Measurements from ENCODE around the gene PMAIP1. TPM values are rescaled to one million over a fixed set of nuclear protein-coding genes. Genes with fewer than 3 reads are reported as not detected.
"Not testable (repeated sequence)": the region's sequence is repeated elsewhere in the genome, so short reads cannot be mapped to it uniquely, and the experiment has no call there.

PMAIP1 gene
- total RNA-seq, result 10 to 100 TPM; 68.7 to 93.0 (median 79.7) TPM

DNA sequence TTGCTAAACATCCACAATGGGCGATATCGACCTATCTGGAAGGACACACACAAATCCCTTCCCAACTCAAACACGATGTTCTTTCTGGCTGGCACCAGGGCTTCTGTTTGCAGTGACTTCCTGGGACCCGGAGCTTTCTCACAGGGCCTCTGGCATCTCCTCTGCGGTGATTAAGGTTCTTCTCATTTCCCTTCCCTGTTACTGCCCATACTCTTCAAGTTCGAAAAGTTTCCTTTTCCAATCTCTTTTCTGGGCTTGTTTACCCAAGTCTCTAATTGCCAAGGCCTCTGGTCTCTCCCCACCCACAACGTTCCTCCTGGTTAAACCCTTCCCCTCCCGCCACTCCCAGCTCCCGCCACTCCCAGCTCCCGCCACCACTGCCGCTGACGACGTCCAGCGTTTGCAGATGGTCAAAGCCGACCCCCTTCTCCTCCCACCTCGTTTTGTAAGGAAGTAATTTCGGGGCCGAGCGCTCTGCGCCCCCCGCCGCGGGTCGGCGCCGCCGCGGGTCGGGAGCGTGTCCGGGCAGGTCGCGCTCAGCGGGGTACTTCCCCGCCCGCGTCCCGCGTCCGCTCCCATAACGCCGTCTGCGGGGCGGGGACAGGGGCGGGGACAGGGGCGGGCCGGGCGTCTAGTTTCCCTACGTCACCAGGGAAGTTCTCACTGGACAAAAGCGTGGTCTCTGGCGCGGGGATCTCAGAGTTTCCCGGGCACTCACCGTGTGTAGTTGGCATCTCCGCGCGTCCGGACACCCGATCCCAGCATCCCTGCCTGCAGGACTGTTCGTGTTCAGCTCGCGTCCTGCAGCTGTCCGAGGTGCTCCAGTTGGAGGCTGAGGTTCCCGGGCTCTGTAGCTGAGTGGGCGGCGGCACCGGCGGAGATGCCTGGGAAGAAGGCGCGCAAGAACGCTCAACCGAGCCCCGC is at the start of gene PMAIP1:
Gene PMAIP1 (plus strand): TSS at position 699 of the 924 bp plus-strand sequence. CDS start 182 bp downstream, at position 881.
- Mint-ChIP-seq H3K36me3 (ENCODE audit: insufficient read depth) (peaks cover 28% of the 10 kb centered on the region), H3K27me3 (ENCODE audit: low read depth) (no peaks in the 10 kb centered on the region), H3K4me1 (ENCODE audit: low read depth) (peaks cover 31% of the 10 kb centered on the region), H3K4me3 (peak within 1 kb of the TSS; percentile 95), H3K9me3 (no peaks in the 10 kb centered on the region)
- DNase-seq (peak; percentile 85), ATAC-seq (peak; percentile 78 to 81)

DNA sequence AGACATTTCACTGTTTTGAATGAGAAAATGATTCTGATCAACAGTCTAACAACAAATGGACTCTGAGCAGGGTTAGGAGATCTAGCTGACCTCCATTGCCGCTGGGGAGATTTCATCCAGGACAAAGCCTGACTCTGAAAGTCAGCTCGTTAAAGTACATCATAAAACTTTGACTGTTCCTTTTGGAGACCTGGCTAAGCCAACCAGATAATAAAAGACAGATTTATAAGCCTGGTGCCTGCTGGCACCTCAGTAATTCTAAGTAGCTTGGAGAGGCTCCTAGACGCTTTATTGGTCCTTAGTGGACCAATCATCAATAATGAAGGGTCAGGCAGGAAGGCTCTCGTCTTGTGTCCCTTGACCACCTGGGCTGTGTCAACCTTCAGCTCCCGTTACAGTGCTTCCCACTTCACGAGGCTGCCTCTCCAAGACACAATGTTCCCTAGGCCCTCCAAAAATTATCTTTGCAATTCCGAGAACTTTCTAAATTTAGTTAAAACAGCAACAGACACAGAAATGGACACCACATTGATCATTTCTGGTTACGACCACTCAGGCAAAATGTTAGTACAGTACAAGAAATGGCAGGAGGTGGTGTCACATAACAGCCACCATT is 47.9 kb upstream of the PMAIP1 start:
- no peak for ATAC-seq
- H3K36me3 Mint-ChIP-seq (ENCODE audit: insufficient read depth), result no peaks in the 10 kb centered on the region
- H3K27me3 Mint-ChIP-seq (ENCODE audit: low read depth), result no peaks in the 10 kb centered on the region
- H3K4me1 Mint-ChIP-seq (ENCODE audit: low read depth), result peaks cover 14% of the 10 kb centered on the region
- H3K4me3 Mint-ChIP-seq, result no peak overlapping the region
- DNase-seq, result no peak
- H3K9me3 Mint-ChIP-seq, result no peaks in the 10 kb centered on the region

DNA sequence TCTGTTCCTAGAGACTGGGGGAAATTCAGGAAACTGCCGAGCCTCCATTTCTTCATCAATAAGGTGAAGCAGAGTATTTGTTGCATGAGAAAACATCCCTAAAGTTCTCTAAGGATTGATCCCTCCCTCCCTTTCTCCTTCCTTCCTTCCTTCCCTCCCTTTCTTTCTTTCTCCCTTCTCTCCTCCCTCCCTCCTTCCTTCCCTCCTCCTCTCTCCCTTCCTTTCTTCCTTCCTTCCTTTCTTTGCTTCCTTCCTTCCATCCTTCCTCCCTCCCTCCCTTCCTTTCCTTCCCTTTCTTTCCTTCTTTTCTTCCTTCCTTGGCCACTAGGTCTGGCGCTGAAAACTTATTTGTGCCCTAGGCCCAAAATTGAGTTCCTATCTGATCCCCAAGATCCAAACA is 47.2 kb upstream of the PMAIP1 start:
- ATAC-seq (no peak), DNase-seq (no peak)
- no peaks in the 10 kb centered on the region for H3K9me3 Mint-ChIP-seq
- H3K4me1 Mint-ChIP-seq (ENCODE audit: low read depth), result peaks cover 8% of the 10 kb centered on the region
- H3K36me3 Mint-ChIP-seq (ENCODE audit: insufficient read depth), result no peaks in the 10 kb centered on the region
- no peak overlapping the region for H3K4me3 Mint-ChIP-seq
- H3K27me3 Mint-ChIP-seq (ENCODE audit: low read depth), result no peaks in the 10 kb centered on the region

DNA sequence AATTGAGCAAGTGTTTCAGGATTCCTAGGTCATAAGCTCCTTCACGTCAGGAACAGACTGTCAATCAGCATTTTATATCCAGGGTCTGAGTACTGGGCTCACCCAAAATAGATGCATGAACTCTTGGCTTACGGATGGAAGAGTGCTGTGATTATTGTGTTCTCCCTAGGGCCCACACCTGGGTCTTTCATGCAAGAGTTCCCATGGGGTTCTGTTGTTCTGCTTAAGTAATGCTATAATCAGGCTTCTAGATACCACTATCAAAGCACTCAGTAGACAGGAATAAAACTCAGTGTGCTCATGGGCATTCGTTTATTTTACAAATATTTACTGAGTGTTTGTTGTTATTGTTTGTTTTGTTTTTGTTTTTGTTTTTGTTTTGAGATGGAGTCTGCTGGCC is 46.4 kb upstream of the PMAIP1 start:
- H3K36me3 Mint-ChIP-seq (ENCODE audit: insufficient read depth), result no peaks in the 10 kb centered on the region
- no peaks in the 10 kb centered on the region for H3K9me3 Mint-ChIP-seq
- no peak overlapping the region for H3K4me3 Mint-ChIP-seq
- ATAC-seq (no peak), DNase-seq (no peak)
- H3K27me3 Mint-ChIP-seq (ENCODE audit: low read depth), result no peaks in the 10 kb centered on the region
- peaks cover 5% of the 10 kb centered on the region for H3K4me1 Mint-ChIP-seq (ENCODE audit: low read depth)

DNA sequence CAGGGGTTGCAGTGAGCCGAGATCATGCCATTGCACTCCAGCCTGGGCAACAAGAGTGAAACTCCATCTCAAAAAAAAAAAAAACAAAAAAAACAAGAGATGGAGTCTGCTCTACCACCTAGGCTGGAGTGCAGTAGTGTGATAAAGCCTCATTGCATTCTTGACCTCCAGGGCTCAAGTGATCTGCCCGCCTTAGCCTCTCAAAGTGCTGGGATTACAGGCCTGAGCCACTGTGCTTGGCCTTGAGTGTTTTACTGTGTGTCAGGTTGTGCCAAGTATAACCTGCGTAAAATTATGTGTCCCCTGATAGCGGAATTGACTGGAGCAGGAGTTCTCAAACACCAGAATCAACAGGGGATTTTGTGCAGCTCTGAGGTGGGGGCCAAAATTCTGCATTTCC is 45.8 kb upstream of the PMAIP1 start:
- not testable (repeated sequence) for DNase-seq; H3K4me1 Mint-ChIP-seq (ENCODE audit: low read depth); H3K36me3 Mint-ChIP-seq (ENCODE audit: insufficient read depth); H3K27me3 Mint-ChIP-seq (ENCODE audit: low read depth); ATAC-seq; H3K9me3 Mint-ChIP-seq; H3K4me3 Mint-ChIP-seq

DNA sequence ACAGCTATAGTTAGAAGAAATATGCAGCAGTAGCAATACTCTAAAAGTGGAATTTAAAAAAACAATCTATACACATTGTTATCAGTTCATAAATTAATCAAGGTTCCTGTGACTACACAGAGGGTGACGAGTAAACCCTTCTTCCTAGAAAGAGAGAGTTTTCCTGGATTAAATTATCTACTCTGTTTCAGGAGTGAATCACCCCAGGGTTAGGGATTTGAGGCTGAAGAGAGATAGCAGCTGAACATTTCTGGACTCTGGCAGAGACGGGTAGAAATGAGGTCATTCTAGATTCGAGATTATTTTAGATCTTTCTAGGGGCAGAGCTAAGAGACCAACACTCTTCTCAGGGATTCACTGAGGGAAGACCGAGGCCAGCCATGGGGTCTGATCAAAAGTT is 38.8 kb upstream of the PMAIP1 start:
- H3K9me3 Mint-ChIP-seq, result no peaks in the 10 kb centered on the region
- ATAC-seq (no peak), DNase-seq (no peak)
- peaks cover 2% of the 10 kb centered on the region for H3K27me3 Mint-ChIP-seq (ENCODE audit: low read depth)
- no peak overlapping the region for H3K4me3 Mint-ChIP-seq
- no peaks in the 10 kb centered on the region for H3K4me1 Mint-ChIP-seq (ENCODE audit: low read depth)
- H3K36me3 Mint-ChIP-seq (ENCODE audit: insufficient read depth), result no peaks in the 10 kb centered on the region

DNA sequence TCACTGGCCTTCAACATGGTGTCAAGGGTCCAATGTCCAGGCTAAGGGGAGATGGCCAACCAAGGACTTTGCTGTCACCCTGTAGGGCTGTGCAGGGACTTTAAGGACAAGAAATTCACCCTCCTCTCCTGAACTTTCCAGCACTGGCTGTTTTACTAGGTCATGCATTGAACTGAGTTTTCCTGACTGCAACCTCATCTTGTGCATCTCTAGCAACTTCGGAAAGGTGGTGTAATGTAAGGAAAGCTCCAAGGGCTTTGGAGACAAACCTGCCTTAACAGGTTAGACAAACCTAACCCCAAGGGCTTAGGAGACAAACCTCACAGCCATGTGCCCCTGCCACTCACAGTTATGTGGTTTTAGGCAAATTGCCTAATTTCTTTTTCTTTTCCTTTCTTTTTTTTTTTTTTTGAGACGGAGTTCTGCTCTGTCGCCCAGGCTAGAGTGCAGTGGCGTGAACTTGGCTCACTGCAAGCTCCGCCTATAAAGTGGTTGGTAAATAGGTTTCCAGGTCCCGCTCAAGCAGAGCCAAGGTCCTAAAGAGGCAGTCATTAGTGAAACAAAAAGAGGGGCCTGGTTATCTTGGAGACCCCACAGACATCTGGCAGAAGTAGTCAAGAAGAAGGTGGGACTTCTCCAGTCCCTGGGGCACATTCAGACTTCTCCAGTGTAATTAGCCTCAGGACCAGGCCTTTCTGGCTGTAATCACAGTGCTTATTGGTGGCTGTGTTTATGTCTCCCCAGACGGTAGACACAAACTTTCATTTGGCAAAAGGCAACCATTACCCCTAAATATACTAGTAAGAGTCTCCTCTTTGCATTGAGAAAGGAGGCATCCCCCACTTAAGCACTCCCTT is 37.6 kb upstream of the PMAIP1 start:
- no peaks in the 10 kb centered on the region for H3K9me3 Mint-ChIP-seq
- H3K4me3 Mint-ChIP-seq, result no peak overlapping the region
- ATAC-seq (no peak), DNase-seq (no peak)
- no peaks in the 10 kb centered on the region for H3K4me1 Mint-ChIP-seq (ENCODE audit: low read depth)
- H3K27me3 Mint-ChIP-seq (ENCODE audit: low read depth), result peaks cover 2% of the 10 kb centered on the region
- no peaks in the 10 kb centered on the region for H3K36me3 Mint-ChIP-seq (ENCODE audit: insufficient read depth)

DNA sequence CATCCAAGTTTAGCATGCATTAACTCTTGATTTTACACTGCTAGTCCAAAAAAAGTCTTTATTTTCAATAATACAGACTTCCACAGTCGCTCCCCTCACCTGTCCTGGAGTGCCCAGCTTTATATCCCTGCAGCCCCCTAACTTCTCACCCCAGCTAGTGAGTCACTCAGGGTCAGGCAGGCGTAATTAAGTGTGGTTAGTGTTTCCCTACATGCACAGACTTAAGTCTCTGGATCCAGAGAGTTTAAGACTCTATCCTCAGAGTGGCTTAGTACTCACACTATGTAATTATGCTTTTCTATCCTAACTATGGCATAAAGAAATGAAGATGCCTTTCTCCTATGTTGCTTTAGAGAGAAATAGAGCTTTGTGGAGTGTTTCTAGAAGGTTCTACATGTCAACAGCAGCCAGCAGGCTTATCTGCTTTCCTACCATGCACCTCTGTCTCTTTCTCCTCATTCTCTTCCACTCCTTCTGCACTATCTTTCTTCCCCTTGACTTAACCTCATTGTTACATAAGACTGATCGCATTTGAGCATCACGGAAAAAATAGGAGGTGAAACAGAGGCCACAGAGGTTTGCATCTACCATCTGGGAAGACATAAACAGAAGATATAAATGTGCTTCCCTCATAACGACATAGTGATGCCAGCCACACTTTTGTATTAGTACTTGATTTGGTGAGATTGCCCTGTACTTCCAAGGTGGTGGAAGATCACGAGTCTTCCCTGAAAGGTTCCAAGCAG is 34.4 kb upstream of the PMAIP1 start:
- peaks cover 2% of the 10 kb centered on the region for H3K27me3 Mint-ChIP-seq (ENCODE audit: low read depth)
- DNase-seq, result no peak
- H3K9me3 Mint-ChIP-seq, result no peaks in the 10 kb centered on the region
- no peak overlapping the region for H3K4me3 Mint-ChIP-seq
- no peaks in the 10 kb centered on the region for H3K4me1 Mint-ChIP-seq (ENCODE audit: low read depth)
- H3K36me3 Mint-ChIP-seq (ENCODE audit: insufficient read depth), result no peaks in the 10 kb centered on the region
- ATAC-seq, result no peak

DNA sequence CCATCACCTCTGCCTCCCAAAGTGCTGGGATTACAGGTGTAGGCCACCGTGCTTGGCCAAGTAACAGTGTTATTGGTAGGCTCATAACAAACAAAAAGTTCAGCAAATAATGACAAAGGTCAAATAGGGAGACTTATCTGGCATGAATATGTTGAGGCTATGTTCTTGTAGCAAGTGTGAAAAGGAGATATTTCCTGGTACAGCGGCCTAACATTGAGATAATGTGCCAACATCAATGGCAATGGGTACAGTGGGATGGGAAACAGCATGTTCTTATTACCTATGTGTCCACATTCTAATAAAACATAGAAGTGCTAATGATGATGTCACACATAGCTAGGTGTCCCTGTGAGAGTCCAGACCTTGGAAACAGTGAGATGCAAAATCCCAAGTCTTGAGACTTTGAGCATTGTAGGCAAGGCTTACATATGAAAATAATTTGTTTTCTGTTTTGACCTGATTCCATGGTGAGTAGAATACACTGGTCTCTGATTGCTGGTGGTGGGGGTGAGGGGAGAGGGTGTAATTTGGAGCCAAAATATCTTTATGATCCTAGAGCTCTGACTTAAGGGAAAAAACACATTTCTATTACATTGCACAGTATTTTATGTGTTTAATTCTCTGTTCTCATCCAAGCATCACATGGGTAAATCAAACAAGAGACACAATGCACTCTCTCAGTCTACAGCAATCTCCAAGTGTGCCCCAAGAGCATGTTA is 33.1 kb upstream of the PMAIP1 start:
- H3K9me3 Mint-ChIP-seq, result no peaks in the 10 kb centered on the region
- H3K4me3 Mint-ChIP-seq, result no peak overlapping the region
- no peaks in the 10 kb centered on the region for H3K36me3 Mint-ChIP-seq (ENCODE audit: insufficient read depth)
- H3K27me3 Mint-ChIP-seq (ENCODE audit: low read depth), result peaks cover 2% of the 10 kb centered on the region
- no peak for DNase-seq
- H3K4me1 Mint-ChIP-seq (ENCODE audit: low read depth), result no peaks in the 10 kb centered on the region
- ATAC-seq, result no peak

DNA sequence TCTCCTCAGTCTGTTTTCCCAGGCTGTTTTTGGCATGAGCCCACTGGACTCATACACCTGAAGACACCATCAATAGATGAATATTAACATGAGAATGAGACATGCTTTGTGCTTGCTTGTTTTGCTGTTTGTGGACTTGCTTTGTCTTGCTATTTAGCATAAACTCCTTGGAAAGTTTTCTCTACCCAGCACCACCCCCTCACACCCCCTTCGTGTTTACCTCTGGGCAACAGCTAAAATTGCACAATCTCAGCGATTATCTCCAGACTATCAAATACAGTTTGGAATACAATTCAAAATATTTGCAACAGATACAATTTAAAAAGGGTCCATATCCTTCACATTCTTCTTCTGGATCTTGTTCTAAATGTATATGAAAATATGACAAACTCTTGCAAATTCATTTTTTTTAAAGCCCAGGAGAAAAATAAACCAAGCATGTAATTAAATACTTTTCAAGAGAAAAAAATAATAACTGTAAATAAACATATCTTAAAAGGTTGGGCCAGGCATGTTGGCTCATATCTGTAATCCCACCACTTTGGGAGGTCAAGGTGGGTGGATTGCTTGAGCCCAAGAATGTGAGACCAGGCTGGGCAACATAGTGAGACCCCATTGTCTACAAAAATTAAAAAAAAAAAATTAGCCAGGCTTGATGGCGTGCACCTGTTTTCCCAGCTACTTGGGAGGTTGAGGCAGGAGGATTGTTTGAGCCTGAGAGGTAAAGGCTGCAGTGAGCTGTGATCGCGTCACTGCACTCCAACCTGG is 32.3 kb upstream of the PMAIP1 start:
- H3K4me1 Mint-ChIP-seq (ENCODE audit: low read depth), result no peaks in the 10 kb centered on the region
- peaks cover 2% of the 10 kb centered on the region for H3K27me3 Mint-ChIP-seq (ENCODE audit: low read depth)
- ATAC-seq (no peak), DNase-seq (no peak)
- H3K9me3 Mint-ChIP-seq, result no peaks in the 10 kb centered on the region
- H3K36me3 Mint-ChIP-seq (ENCODE audit: insufficient read depth), result no peaks in the 10 kb centered on the region
- H3K4me3 Mint-ChIP-seq, result no peak overlapping the region

DNA sequence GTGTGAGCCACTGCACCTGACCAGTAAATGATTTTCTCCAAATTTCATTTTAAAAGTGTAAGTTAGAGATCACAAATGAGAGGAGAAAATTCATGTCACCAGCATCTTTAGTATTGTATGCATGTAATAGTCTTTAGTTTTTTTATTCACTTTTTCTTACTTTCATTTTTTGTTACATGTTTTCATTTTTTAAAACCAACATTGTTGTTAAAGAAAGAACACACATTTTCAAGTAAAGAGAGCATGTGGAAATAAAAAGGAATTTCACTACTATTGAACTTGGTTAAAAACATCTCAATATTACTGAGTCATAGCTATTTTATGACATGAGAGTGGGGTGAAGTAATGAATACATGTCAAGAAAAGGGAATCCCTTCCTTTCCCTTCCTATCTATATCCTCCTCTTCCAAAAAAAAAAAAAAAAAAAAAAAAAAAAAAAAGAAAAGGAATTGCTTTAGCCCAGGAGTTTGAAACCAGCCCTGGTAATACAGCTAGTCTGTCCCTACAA is 29.1 kb upstream of the PMAIP1 start:
- Mint-ChIP-seq H3K36me3 (ENCODE audit: insufficient read depth) (no peaks in the 10 kb centered on the region), H3K4me1 (ENCODE audit: low read depth) (no peaks in the 10 kb centered on the region), H3K4me3 (no peak overlapping the region), H3K27me3 (ENCODE audit: low read depth) (peaks cover under 1% of the 10 kb centered on the region), H3K9me3 (no peaks in the 10 kb centered on the region)
- DNase-seq (no peak), ATAC-seq (no peak)

DNA sequence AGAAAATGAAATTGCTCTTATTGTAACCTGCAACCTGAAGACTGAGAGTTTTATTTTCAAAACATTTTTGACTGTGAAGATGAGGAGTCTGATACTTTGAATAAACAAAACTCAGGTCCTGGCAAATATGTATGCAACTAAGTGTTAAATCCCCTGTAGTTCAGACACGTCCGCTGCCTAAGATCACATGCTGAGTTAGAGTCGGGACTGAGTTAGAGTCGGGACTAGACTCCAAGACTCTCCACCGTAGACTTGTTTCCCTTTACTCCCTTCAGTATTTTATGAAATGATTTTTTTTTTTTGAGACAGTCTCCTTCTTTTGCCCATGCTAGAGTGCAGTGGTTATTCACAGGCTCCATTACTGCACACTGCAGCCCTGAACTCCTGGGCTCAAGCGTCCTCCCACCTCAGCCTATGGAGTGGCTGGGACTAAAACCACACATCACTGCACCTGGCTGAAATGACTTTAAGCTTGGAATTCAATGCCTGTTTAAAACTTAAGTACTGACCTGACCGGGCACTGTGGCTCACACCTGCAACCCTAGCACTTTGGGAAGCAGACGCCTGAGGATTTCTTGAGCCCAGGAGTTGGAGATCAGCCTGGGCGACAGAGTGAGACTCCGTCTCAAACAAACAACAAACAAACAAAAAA is 28.0 kb upstream of the PMAIP1 start:
- H3K9me3 Mint-ChIP-seq, result no peaks in the 10 kb centered on the region
- no peaks in the 10 kb centered on the region for H3K36me3 Mint-ChIP-seq (ENCODE audit: insufficient read depth)
- H3K4me1 Mint-ChIP-seq (ENCODE audit: low read depth), result no peaks in the 10 kb centered on the region
- ATAC-seq (no peak), DNase-seq (no peak)
- H3K27me3 Mint-ChIP-seq (ENCODE audit: low read depth), result no peaks in the 10 kb centered on the region
- no peak overlapping the region for H3K4me3 Mint-ChIP-seq

Measured in activated T-cell treated with anti-CD3 and anti-CD28 coated beads, Interleukin-2, amount 50 U/mL, for 4 hours (primary cell).